Regular cardiac myocyte (primary cell): ENCODE data around the gene L2HGDH. TPM values are rescaled to one million over a fixed set of nuclear protein-coding genes. Genes with fewer than 3 reads are reported as not detected.

Source experiments
- total RNA-seq: library from RNA; depleted of rRNA; stranded (reverse); fragments of >200 nt; gene quantifications from 2 replicates; pipeline ENCODE4 v1.2.3, GENCODE V29; 2014

L2HGDH gene
- 5.4 and 6.1 TPM in 2 replicates for total RNA-seq

DNA sequence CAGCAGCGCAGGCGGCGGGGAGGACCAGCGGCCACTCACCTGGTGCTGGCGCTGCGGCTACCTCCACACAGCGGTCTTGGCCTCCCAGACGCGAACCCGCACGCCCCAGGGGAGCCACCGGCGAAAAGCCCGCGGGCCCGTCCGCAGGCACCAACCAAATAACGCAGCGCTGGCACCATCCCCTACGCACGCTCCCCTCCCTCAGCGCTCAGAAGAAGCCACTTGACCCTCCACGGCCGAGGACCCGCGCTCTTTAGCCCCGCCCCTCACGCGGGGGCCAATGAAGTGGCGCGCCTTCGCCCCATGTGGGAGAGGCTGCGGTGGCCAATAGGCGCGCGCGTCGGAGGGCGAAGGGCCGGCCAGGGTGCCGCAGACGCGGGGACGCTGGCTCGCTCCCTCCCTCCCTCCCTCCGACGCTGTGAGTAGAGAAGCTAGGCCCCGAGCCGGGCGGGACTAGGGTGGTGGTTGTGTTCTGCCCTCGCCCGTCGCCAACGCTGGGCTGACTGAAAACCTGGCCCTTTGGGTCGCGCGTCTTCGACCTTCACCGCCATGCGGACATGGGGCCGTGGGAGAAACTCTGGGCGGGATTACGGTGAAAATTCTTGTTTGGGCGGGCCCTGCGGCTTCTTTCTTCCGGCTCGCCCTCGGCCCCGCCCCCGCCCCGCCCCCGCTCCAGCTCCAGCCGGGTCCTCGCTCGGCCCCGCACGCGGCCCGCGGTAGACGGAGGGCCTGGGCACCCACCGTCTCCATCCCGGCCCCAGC, at the start of gene L2HGDH, which contains the start of gene DMAC2L:
Gene L2HGDH (minus strand): TSS at position 258 of the 762 bp plus-strand sequence. CDS start 79 bp downstream, at position 179.
Gene DMAC2L (plus strand): TSS at position 353 of the 762 bp plus-strand sequence. CDS start 9,164 bp downstream, outside the sequence.

GRCh38 chr14:50231475-50232275, 80.4 kb downstream of the L2HGDH start, which contains the start of gene SOS2:
SOS2 (minus strand) TSS chr14:50231578; CDS start chr14:50231283, 295 bp downstream.

Other genes with a start within 250 kb of the L2HGDH start
- gene VCPKMT, start 195.7 kb downstream of the L2HGDH start, total RNA-seq = 4.4 and 6.8 TPM in 2 replicates
- 15.5 and 20.6 TPM in 2 replicates for gene SOS2, start 80.7 kb downstream of the L2HGDH start, total RNA-seq
- gene DMAC2L, start 95 bp upstream of the L2HGDH start, total RNA-seq = 2.3 and 5.2 TPM in 2 replicates
- 2.9 and 5.4 TPM in 2 replicates for gene CDKL1, start 84.7 kb upstream of the L2HGDH start, total RNA-seq
- 76.1 and 80.3 TPM in 2 replicates for gene MAP4K5, start 220.3 kb upstream of the L2HGDH start, total RNA-seq
- gene ATL1, start 247.9 kb upstream of the L2HGDH start, total RNA-seq = 1.7 and 8.5 TPM in 2 replicates